GM13976 (cell line): Measurements from ENCODE around the gene TAF3.
A peak's percentile ranks its signal among the peaks of the same experiment; 100 is the strongest.

Source experiments
- DNase-seq: peaks from one replicate; pipeline ENCODE4 v3.0.0; 2012; ENCODE audit warnings: low spot score
- in situ Hi-C: fragments of 300-500 bp; cut with MboI; formaldehyde crosslinking; loops from one replicate; pipeline ENCODE4 v1.12.0; 2022; ENCODE audit warnings: low sequenced_read_pairs, mixed read lengths, inconsistent platforms; ENCODE audit not compliant: unreplicated experiment
- TF ChIP-seq, protein P1 (sequence below): IDR thresholded peaks from 2 replicates; pipeline ENCODE4 v1.5.1; 2012; ENCODE audit warnings: borderline replicate concordance, mild to moderate bottlenecking; ENCODE audit not compliant: insufficient read depth; ENCODE audit errors: extremely low read depth, missing control alignments, control extremely low read depth

TAF3 gene

GRCh38 chr10:8051109-8051821, 233.0 kb downstream of the TAF3 start:
- TF ChIP-seq, protein P1, sequence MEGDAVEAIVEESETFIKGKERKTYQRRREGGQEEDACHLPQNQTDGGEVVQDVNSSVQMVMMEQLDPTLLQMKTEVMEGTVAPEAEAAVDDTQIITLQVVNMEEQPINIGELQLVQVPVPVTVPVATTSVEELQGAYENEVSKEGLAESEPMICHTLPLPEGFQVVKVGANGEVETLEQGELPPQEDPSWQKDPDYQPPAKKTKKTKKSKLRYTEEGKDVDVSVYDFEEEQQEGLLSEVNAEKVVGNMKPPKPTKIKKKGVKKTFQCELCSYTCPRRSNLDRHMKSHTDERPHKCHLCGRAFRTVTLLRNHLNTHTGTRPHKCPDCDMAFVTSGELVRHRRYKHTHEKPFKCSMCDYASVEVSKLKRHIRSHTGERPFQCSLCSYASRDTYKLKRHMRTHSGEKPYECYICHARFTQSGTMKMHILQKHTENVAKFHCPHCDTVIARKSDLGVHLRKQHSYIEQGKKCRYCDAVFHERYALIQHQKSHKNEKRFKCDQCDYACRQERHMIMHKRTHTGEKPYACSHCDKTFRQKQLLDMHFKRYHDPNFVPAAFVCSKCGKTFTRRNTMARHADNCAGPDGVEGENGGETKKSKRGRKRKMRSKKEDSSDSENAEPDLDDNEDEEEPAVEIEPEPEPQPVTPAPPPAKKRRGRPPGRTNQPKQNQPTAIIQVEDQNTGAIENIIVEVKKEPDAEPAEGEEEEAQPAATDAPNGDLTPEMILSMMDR = no peak

DNA sequence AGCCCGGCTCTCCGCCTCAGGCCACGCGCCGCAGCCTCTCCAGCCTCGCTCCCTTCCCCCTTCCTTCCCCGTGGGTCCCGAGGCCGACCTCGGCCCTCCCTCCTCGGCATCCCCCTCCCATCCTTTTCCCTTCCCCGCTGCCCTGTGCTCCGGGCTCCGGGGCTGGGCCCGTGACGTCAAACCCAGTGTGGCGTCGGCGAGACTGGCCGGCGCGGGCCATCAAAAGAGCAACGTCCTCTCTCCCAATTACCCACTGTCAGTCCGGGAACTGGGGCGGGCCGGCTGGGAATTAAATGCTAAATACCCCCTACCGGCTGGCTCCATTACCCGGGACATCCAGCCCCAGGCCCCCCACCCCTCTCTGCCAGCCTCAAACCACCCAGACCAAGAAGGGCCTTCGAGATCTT, 233.5 kb downstream of the TAF3 start:
- TF ChIP-seq, protein P1 = no peak
- in situ Hi-C loops = loop anchor here (10.0 kb wide), 1 partner anchor 1153 kb away; no protein-coding TSS in a partner anchor
- DNase-seq = no peak

More at GRCh38 chr10:8051109-8051821, 233.0 kb downstream of the TAF3 start:
- DNase-seq = no peak
- in situ Hi-C loops = loop anchor here (10.0 kb wide), 1 partner anchor 1154 kb away; no protein-coding TSS in a partner anchor

- in situ Hi-C loops = loop anchor here (10.0 kb wide), 1 partner anchor 1152 kb away; no protein-coding TSS in a partner anchor
- TF ChIP-seq, protein P1 = no peak
- DNase-seq = no peak
Observed at GRCh38 chr10:8052341-8052955, 234.1 kb downstream of the TAF3 start.

DNA sequence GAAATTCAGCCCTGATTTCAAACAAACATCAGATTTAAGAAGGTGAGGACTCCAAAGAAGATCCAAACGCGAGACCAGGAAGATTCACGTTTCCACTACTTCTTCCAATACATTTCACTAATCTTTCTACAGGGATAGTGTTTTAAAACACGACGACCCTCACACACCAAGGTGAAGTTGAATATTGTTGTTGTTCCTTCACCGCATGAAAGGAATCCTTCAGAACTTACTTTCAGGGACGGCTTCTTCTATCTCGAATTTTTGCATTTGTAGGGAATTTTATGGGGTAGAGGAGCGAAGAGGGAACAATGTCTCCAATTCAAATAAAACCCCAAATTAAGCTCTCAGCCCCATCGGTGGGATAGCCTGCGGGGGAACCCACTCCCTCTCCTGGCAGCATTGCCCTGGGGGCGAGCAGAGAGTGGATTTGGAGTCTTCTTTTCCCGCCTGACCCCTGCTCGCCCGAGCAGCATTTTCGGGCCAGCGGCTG, 234.7 kb downstream of the TAF3 start:
- in situ Hi-C loops = loop anchor here (10.0 kb wide), 1 partner anchor 1152 kb away; no protein-coding TSS in a partner anchor
- TF ChIP-seq, protein P1 = no peak
- DNase-seq = no peak

DNA sequence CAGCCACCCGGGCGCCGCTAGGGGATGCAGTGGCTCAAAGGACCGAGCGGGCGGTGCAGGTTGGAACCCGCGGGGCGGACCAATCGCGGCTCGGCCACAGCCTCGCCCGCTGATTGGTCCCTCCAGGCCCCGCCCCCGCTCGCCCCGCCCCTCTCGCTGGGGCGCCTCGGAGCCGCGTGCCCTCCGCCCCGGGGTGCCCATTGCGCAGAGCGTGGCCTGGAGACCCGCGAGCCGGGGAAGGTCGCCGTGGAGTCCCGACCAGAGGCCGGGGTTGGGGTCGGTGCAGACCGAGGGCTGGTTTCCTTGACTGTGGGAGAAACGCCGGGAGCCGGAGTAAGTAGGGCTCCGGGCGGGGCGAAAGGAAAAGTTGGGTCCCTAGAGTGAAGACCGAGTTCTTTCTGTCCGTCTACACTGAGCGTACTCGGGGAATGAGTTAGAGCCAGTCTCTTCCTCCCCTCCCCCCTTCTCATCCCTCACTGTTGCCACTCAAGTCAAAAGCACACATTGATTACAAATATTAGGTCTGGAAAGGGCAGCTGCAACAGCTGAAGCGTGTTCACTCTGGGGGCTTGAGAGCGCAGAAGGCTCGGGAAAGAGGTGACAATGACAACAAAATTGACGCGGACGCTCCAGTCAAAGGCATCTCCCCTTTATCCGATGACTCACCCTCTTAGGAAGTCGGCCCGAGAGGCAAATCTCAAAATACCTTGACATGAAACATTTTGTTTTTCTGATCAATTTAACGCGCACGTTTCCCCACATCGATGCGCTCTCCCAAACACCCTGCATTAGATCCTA, 235.3 kb downstream of the TAF3 start:
- in situ Hi-C loops = loop anchor here (10.0 kb wide), 1 partner anchor 1151 kb away; no protein-coding TSS in a partner anchor
- DNase-seq = peak; percentile 97
- TF ChIP-seq, protein P1 = peak; percentile 97

GRCh38 chr10:8054244-8054493, 235.9 kb downstream of the TAF3 start:
- no peak for DNase-seq

More at GRCh38 chr10:8054244-8054493, 235.9 kb downstream of the TAF3 start:
- in situ Hi-C loops = loop anchor here (10.0 kb wide), 1 partner anchor 1151 kb away; no protein-coding TSS in a partner anchor
- TF ChIP-seq, protein P1 = no peak
